HT1080 (cell line): ENCODE results near the gene SEC22A. TPM values are rescaled to one million over a fixed set of nuclear protein-coding genes. Genes with fewer than 3 reads are reported as not detected.

Experiments used
- DNase-seq: peaks from one replicate; pipeline ENCODE4 v3.0.0-alpha.2; 2015; ENCODE audit warnings: low read depth
- polyA plus RNA-seq, 2 experiments: library from polyadenylated mRNA; depleted of rRNA; stranded (reverse); fragments of >200 nt; gene quantifications; 2 replicates each; pipeline ENCODE4 v1.2.3, GENCODE V29; 2015
- total RNA-seq: library from RNA; depleted of rRNA; stranded (reverse); fragments of >200 nt; shearing (Covaris generic); gene quantifications from 2 replicates; pipeline ENCODE4 v1.2.3, GENCODE V29; 2014; rRNA removed

SEC22A gene, protein sequence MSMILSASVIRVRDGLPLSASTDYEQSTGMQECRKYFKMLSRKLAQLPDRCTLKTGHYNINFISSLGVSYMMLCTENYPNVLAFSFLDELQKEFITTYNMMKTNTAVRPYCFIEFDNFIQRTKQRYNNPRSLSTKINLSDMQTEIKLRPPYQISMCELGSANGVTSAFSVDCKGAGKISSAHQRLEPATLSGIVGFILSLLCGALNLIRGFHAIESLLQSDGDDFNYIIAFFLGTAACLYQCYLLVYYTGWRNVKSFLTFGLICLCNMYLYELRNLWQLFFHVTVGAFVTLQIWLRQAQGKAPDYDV
- total RNA-seq = 26.9 and 40.3 TPM in 2 replicates
- polyA plus RNA-seq (2015; cell fraction: cytosol; rRNA removed) = 23.8 and 26.6 TPM in 2 replicates
- 26.3 and 31.2 TPM in 2 replicates for polyA plus RNA-seq (2015; cell fraction: nucleus; rRNA removed)

DNA sequence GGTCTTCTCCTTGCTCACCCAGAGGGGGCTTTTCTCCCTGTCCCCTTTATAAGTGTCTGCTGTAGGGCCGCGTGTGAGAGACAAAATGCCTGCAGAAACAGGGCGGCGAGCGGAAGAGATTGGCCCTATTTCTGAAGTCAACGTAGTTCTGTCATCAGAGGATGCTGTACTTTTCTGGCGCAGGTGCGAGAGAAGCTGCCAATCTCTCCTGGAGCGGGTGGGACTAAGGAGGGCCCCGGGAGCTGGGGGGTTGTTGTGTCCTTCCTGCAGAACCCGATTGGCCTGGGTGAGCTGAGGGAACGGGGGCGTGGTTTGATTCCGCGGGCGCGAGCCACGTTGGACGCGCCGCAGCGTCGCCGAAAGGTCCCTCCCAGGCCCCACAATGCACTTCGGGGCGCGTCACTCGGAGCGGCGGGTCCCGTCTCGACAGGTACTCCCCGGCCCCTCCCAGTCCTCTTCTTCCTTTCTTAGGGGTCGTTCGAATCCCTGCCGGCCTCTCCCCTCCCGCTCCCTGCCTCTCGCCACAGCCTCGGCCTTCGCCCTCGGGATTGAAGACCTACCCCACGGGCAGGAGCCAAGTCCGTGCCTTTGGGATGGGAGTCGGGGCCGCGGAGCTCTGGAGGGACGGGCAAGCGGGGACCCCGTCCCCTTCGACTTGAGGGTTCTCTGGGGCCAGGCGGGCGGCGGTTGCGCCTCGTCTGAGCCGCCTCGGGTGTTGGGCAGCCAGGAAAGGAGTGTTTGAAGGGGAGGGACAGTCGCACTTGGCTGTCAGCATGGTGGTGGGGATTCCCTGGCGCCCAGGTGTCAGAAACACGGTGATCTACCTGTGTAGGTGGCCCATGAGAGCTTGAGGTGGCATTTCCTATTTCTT is at the start of gene SEC22A:
SEC22A (plus strand) TSS at position 387 of the 871 bp plus-strand sequence. CDS start 7,275 bp downstream, outside the sequence.
- DNase-seq = peak; percentile 99

DNA sequence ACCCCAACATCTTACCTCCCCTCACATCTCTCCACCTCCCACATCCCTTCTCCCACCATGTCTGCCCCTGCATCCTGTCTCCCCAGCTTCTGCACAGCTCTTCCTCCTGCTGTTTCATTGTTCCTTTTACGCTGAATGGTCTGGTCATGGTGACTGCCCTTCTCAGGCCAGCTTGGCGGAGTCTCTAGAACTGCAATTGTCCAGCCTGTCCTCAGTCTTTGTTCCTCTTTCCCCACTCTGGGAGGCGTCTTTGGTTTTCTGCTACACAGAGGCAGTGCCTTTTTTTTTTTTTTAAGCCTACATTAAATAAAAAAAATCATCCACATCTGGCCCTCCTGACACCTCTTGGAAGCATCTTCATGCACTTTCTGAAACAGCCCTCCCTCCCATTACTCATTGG is 49.1 kb upstream of the SEC22A start:
- no peak for DNase-seq

DNA sequence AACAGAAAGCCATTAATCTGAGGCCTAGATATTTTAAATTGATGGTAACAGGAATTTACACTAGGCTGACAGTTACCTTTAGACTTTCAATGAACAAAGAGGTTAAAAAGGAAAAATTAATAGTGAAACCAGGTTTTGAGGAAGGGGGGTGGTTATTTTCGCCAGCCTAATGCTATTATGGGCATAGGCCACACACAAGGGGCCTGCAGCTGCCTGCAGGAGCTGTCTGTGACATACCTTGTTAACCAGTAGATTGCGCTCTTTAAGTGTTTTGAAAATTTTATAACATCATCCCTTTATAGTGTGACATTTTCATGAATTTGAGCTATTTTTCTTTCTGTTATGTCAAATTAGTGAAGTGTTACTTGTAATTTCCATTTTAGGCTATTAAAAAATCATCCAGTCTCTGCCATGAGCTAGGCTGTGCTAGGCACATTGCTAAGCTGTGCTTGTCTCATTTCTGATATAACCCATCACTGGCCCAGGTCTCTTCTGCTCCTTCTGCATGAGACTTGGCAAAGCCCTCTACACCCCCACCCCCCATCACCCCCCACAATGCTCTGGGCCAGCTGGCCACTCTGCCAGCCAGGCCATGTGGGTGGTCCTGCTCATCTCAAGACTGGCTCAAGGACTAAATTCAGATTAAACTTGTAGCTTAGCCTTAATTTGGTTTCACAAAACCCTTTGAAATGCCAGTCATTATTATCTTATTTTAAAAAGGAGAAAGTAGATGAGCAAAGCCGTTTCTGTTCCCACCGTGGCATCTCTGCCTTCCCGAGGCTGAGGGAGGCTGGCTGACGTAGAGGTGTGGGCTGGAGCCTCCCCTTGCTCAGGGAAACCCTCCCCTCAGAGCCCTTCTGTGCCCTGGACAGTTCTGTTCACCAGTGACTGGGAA is 48.4 kb upstream of the SEC22A start:
- no peak for DNase-seq

DNA sequence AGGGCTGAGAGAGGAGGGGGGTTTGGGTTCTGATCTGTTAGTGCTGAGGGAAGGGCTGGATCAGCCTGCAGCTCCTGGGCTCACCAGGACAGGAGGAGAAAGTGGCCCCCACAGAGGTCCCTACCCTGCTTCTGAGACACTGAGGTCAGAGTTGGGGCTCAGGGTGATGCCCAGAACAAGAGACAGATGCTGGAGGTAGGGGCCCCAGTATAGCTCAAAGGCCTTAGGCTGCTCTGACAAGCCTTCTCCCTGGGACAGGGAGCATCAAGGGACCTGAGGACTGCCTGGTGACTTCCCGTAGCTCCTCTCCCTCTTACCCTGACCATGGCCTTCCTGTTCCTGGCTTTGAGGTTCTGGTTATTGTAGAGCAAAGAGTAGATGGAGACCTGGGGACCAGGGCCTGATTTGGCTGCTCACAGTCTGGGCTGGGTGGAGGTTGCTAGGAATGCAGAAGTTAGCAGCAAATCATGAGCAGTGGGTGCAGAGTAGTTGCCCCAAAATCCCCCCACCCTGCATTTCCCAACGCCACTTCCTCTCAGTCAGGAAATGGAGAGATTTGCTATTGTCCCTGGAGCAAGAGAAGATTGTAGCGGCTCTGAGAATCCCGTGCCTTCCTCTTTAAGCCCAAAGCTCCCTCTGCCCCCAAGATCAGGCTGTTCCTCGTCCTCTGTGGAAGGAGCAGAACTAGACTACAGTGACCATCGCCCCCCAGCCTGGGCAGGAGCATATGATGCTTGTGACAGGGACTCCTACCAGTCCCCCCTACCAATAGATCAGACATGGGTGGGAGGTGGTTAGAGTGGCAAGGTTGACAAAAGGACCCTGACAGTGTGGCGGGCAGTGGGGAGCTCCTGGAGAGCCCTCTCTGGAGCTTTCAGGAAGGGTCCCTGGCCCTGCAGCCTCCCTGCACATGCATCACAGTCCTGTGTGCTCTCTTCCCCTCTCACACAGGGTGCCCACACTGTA is 47.4 kb upstream of the SEC22A start:
- DNase-seq = no peak

DNA sequence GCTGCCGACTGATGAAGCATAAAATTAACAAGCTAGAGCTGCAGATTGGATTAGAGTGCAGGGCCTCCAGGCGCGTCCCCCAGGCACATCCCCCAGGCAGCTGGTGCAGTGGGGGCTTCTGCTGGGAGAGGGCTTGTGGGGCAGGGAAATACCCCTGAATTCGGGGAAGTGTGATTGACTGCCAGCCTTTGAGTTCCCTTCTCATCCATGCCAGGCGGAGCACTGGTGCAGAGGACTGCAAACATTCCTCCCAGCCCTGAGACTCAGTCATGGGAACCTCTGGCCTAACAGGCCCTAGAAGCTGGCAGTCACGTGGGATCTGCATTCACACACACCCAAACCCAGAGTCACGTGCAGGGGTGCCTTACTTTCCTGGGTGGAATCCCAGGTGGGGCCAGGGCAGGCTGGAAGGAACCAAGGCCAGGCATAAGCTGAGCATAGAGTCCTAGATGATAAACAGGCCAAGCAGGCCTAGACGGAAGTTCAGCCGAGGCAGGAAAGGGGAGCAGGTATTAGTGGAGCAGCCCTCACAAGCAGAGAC is 46.2 kb upstream of the SEC22A start:
- no peak for DNase-seq

DNA sequence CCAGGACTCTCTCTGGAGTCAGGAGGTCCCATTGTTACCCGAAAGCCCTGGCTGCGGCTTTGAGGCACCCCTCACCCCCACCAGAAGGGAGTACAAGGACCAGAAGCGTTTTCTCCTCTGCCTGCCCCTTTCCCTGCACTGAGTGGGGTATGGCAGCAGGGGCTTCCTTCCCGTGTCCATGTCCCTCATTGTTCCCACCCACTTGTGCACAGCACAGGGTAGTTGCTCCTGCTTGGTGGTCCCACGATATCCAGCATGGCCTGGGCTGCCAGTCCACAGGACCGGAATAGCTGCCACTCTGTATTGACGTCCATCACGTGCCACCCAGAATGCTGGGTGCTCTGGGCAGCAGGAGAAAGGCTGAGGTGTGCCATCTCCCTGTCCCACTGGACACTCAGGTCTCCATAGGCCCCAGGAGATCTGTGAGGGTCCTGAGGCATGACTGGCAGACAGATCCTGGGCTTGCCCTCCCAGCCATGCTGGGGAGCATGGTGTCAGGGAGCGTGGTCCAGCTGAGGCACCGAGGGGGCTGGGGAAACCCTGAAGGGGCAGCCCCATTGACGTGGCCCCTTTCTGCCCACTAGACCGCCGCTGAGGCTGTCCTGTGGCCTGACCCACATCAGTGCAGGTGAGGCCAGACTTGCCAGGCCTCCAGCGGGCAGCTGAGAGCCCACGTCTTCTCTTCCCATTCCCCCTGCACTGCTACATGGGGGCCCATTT is 45.3 kb upstream of the SEC22A start:
- DNase-seq = no peak

DNA sequence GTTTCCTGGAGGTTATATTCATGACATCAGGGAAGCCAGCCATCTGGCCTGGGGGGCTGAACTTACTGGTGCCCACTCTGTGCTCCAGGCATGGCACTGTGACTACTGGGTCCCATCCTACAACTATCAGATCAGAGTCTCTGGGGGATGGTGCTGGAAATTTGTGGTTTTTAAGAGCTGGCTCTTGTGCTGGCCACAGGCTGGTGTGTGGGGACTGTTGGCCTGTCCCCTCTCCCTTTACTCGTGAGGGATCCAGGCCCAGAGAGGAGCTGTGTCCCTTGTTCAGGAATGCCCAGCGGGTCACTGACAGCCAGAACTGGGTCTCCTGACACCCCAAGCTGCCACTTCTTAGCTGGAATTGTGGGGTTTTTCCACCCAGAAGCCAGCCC is 44.5 kb upstream of the SEC22A start:
- DNase-seq = no peak

DNA sequence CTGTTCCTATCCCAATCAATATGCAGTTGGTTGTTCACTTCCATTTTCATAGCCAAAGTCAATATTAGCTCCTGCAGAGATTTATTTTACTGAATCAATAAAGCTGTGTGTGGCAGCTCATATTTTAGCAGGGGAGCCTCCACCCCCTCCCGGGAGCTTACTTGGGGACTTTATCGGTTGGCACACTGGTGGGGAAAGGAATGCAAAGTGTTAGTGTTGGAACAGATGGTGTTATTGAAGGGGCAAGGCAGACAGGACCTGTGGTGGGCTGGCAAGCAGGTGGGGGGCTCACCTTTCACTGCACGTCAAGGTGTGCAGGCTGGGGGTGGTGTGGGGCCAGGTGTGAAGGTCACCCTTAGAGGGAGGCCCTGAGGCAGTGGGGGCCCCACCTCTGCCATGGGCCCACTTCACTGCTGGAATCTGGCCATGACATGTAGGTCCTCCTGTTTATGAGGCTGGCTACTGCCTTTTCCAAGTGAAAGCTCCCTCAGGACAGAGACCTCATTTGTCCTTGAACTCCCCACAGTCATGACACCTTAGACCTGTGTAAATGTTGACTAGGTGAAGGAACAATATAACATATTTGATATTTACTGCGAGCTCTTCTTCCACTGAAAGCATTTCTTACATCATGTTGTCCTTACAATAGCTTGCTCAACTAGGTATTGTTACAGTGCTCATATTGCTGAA is 44.0 kb upstream of the SEC22A start:
- no peak for DNase-seq

DNA sequence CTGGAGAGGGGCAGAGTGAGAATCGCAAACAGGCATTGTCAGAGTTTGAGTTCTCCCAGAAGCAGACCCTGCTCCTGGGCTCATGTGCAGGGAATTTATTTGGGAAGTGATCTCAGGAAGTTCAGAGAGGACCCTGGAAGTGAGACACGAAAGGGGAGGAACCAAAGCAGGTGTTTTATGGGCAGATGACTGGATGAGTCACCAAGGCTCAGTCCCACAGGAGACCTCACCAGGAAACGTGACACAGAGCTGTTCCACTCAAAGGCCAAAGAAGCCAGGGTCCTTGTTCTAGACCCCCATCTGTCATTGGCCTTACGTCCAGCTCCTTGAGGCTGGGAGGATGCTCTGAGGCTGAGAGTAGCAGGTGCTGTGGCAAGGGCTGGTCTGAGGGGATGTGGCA is 43.4 kb upstream of the SEC22A start:
- DNase-seq = peak; percentile 72

DNA sequence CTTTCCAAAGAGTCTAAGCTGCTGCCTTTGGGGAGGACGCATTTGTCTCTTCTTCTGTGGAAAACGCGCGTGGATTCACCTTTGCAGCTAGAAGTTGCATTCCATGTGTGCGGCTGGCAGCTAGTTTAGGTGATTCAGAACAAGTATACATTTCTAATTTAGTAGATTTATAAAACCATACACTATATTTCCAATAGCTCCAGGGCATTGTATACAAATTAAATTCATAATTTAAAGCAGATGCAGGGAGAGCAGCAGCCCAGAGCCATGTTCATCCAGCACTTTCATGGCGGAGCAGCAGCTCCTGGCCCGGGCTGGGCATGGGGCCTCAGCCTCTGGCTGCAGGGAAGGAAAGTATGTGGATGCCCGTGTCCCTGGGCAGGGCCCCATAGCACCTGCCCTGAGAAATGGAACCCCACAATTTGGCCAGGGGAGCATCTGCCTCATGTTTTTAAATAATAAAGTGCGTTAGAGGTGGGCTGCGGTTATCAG is 42.8 kb upstream of the SEC22A start:
- no peak for DNase-seq

DNA sequence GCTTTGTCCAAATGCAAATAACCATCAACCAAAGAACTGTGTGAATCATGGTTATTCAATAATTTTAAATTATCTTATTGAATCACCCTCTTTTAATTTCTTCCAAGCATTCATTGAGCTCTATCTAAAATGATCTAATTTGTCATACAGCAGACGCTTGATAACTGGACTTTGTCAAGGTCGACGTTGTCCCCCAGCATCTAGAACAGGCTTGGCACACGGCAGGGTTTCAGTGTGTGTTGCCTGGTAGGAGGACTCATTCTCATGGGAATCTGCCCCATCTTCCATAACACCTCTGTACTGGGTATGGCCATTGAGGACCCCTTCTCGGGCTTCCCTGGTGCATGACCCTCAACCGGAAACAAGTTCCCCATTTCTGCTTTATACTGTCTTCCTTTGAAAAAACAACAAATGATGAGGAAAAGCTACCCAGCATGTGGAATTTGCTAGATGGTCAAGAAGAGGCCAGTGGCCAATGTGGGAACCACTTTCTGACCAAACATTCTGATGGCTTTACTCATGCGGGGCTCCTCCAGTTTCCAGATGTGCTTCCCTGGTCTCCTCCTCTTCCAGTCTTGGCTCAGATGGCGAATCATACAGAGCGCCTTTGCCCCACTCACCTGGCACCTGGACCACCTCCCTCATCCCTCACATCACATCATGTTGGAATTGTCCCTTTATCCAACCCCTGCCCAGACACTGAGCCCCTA is 41.7 kb upstream of the SEC22A start:
- DNase-seq = peak; percentile 42

DNA sequence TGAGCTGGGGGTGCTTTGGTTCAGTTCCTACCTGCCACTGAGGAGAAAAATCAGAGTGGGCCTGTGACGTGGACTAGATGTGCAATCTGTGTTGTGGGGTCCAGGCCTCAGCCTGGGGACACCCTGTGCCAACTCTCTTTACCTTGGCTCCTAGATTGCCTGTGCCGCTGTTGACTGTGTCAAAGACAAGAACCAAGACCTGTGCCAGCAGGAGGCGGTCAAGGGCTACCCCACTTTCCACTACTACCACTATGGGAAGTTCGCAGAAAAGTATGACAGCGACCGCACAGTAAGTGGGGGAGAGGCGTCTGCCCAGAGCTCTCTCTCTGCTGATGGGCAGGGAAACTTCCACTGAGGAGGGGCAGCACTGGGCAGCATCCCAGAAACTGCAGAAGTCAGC is 40.6 kb upstream of the SEC22A start:
- no peak for DNase-seq

DNA sequence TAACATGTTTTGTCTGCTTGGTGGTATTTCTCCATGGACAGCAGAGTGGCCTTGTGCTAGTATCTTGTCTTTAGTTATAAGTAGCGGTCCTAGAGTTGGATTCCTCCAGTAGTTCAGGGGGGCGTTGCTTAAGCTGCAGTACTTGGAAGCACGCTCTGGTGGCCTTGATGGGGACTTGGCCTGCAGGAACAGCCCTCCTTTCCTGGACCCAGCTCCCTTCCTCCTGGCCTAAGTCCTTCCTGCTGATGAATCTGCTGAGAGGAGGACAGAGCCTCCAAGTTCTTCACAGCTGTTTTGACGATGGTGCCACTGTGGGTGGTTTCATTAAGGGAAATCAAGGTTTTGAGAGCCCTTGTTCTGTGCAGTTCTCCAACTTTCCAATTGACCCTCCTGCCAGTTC is 38.6 kb upstream of the SEC22A start:
- no peak for DNase-seq

DNA sequence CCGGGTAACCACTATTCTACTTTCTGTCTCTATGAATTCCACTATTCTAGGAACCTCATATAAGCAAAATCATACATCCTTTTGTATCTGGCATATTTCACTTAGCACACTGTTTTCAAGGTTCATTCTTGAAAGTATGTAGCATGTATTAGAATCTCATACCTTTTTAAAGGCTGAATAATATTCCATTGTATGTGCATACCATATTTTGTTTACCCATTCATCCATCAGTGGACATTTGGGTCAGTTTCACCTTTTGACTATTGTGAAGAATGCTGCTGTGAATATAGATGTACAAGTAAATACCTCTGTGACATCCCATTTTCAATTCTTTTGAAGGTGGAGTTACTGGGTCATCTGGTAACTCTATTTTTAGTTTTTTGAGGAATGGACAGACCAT is 36.6 kb upstream of the SEC22A start:
- no peak for DNase-seq

DNA sequence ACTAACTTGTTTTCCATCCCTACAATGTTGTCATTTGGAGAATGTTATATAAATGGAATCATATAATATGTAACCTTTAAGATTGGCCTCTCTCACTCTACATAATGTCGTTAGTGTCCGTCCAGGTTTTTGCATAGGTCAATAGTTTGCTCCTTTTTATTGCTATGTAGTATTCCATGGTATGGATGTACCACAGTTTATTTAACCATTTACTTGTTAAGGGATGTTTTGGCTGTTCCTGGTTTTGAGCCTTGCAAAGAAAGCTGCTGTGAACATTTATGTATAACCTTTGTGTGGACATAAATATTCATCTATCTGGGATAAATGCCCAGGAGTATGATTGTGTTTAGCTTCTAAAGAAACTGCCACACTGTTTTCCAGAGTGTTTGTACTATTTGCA is 34.1 kb upstream of the SEC22A start:
- no peak for DNase-seq

DNA sequence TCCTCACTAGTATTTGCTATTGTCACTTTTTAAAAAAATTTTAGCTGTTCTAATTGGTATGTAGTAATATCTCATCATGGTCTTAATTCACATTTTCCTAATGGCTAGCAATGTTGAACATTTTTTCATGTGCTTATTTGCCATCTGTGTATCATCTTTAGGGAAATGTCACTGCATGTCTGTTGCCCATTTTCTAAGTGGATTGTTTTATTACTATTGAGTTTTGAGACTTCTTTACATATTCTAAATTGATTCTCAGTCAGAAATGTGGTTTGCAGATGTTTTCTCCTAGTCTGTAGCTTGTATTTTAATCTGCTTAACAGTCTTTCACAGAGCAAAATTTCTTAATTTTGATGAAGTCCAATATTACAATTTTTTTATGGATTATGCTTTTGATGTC is 33.6 kb upstream of the SEC22A start:
- no peak for DNase-seq

DNA sequence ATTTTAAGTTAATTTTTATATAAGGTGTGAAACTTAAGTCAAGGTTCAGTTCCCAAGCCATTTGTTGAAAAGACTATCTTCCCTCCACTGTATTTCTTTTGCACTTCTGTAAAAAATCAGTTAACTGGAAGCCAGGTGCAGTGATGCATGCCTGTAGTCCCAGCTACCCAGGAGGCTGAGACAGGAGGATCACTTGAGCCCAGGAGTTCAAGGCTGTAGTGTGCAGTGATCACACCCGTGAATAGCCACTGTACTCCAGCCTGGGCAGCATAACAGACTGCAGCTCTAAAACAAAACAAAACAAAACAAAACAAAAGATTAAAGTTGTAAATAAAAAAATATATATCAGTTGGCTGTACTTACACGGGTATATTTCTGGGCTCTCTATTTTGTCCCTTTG is 33.1 kb upstream of the SEC22A start:
- no peak for DNase-seq

DNA sequence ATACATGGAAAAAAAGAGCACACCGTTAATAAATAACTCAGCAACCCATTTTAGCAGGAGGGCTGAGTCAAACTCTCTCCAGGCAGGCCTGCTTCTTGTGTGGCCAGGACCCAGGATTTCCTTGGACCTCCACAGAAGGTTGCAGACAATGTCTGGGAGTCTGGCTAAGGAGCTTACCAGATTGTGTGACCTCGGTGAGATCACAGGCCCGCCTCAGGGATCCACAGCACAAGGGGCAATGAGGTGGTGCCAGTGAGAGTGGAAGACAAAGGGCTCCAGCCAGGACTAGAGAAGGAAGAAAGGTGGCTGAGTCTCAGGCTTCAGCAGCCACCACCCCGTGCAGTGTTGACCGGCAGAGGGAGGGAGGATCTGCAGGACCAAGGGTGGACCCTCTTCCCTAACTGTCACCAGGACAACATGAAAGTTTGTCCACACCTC is 32.2 kb upstream of the SEC22A start:
- no peak for DNase-seq
